Activated CD4-positive, alpha-beta T cell treated with anti-CD3 and anti-CD28 coated beads for 48 hours (primary cell): ENCODE data around the gene ZNF782.
"Not testable (repeated sequence)": the region's sequence is repeated elsewhere in the genome, so short reads cannot be mapped to it uniquely, and the experiment has no call there.

Experiments
- DNase-seq: peaks from one replicate; pipeline ENCODE4 v3.0.0-alpha.2; 2020

The ZNF782 gene

DNA sequence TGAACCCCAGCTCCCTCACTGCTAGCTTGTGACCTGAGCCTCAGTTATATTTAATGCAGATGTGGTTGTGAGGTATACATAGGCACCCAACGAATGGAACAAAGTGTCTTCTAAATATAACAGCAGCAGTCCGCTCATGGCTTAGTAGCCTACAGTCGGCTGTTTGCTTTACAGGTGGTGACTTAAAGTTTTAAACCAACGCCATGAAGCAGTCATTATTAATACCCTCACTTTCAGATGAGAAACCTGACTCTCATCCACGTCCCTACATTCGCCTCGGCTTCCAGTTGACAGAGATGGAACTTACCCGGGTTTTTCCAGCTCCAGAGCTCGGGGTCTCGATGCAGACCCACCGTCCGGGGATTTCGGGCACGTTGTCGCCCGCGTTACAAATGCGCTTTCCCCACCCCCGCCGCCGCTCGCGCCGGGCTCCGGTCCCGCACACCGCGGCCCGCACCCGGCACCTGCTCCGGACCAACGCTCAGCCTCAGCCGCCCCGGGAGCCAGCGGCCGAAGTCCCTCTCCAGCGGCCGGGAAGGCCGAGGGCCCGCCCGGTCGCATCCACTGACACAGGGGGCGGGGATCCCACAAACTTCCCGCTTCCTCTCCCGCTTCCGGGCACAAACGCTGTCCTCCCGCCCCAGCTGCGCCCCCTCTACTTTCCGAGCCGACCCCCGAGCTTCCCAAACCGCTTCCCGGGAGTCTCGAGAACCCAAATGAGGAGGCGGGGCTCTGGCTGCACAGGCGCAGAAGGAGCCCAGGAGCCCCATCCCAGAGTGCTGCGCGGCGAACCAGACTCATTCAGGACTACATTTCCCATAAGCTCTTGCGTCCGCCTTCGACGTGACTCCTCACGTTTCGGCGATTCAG, at the start of gene ZNF782:
Gene ZNF782, minus strand, starts transcription at position 734 of the 870 bp plus-strand sequence. CDS start 2,553 bp downstream, outside the sequence.
- DNase-seq, result peak; percentile 89

GRCh38 chr9:96900010-96900409, 45.7 kb upstream of the ZNF782 start:
- DNase-seq, result not testable (repeated sequence)

DNA sequence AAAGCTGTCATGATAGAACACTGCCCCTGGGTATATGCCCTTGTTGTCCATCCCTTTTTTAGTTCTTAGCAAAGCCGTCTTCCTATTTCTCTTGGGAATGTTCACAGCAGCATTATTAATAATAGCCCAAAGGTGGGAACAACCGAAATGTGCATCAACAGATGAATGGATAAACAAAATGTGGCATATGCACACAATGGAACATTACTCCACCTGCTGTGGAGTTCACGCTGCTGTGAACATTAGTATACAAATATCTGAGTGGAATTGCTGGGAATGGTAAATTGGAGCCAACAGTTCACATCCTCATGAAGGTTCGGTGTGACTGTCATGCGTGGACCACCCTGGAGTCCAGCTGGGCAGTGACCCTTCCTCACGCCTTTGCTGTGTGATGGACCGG, 37.8 kb upstream of the ZNF782 start:
- no peak for DNase-seq

DNA sequence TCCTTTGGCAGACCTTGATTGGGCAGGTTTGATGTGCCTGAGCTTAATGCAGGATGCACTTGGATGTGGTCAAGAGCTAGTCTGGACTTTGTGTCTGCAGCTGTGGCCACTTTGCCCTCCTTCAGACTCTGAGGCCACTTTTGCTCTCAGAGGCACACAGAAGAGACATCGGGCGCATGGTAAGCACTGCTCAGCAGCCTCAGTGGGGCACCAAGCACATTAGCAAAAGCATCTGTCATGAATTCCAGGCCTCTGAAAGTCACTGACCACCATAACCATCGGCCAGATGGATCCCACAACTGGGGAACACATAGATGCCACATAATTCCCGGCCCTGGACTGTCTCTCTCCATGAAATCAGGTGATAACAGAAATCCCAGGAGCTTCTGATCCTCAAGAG, 34.3 kb upstream of the ZNF782 start:
- no peak for DNase-seq

DNA sequence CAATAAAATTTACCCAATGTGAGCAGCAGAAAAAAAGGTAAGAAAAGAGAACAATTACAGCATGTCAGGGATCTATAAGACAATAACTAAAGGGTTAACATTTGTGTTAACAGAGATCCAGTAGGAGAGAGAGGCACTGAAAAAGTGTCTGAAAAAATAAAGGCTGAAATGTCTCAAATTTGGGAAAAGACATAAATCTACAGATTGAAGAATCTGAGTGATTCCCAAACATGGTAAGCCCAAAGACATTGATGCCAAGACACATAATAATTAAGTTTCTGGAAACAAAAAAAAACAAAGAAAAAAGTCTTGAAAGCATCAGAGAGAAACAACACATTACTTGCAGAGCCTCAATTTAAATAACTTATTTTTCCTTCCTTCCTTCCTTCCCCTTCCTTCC, 31.1 kb upstream of the ZNF782 start:
- DNase-seq, result no peak

DNA sequence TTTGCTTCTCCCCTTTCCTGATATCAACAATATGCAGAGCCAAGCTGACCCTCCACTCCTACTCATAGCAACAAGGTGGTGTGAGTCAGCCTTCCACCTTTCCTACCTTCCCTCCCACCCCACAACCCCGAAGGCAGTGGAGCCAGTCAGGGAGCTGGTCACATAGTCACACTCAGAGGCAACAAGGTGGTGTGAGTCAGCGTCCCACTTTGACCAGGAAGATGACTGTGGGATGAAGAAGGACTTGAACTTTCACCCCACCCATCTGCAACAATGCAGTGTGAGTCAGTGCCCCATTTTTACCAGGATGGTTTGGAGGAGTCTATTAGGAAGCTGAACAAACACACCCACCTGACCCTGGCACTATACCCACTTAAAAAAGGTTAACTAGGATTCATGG, 30.1 kb upstream of the ZNF782 start:
- no peak for DNase-seq

- DNase-seq, result no peak
Measured at GRCh38 chr9:96883922-96884321, 29.6 kb upstream of the ZNF782 start.

DNA sequence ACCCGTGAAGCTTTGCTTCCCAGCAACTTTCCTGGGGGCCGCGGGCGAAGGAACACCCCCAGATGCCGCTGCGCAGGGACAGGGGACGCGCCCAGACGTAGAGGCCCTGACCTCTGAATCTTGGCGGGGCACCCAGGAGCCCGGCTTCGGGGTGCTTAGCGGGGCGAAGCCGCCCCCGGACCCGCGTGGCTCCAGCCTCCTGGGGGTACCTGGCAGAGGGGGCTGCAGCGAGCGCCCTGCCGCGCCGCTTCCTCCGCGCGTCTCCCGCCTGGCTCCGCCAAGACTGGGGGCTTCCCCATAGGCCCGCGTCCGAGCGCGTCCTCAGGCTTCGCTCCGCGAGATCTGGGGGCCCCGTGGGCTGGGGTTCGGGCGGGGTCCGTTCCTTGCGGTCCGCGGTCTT, 23.0 kb upstream of the ZNF782 start:
- no peak for DNase-seq

GRCh38 chr9:96875461-96876142, 21.3 kb upstream of the ZNF782 start:
- peak; percentile 67 for DNase-seq

DNA sequence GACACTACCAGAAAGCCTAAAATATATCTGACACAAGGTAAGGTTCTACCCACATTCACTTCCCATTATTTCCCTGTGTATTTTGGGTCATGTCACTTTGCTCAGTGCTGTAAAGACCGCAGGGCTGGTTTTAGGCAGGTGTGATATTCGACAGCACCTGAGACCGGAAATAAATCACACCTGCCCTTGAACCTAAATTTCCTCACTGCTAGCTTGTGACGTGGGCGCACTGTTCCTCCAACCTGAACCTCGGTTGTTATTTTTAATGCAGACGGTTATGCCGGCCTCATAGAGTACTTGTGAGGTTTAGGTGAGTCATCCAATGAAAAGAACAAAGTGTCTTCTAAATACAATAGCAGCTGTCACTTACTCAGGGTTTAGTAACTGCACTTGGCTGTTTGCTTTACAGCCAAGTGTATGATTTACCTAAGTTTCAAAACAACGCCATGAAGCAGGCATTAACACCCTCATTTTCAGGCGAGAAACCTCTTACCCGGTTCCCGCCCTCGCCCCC, 20.7 kb upstream of the ZNF782 start:
- DNase-seq, result peak; percentile 38

DNA sequence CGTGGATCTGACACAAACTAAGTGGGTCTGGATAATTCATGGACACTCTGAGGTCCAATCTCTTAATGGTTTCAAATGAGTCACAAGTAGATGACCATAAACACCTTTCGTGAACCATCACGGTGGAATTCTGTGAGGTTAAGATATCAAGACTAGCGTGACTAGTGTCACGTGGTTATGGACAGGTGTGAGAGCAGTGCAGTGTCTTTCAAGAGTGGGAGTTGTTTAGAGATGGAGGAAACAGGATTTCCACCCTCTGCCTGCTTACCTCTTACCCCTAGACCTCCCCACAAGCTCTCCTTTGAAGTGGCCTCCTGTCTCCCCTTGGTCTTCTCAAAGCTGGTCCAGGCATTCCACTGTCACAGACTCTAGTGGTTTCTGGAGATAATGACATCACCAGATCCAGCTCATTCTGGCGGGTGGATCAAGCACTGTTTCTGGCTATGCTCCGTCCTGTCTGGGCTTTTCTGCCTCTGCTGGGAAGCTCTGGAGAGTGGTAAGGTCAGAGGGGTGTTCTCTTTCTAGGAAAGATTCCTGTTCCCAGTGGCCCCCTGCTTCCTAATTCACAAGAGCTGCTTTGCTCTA, 20.0 kb upstream of the ZNF782 start:
- DNase-seq, result no peak

- no peak for DNase-seq
Measured at GRCh38 chr9:96871176-96871575, 16.9 kb upstream of the ZNF782 start.

DNA sequence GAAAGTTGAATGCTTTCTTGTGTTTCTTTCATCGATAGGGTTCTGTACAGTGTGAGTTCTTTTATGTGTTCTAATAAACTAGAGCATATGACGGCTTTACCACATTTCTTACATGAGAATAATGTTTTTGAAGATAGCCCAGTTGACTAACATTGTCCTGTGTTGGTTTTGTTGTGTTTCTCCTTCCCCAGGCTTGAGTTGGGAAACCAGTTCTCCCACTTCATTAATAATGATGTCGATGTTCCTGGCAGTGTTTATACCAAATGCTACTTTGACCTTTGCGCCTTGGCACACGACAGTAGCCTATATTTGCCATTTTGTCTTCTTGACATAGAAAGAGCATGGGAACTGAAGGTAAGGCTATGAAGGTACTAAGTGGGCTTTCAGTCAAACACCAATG, 14.4 kb upstream of the ZNF782 start:
- DNase-seq, result no peak

- no peak for DNase-seq
Measured at GRCh38 chr9:96867079-96867804, 12.9 kb upstream of the ZNF782 start.

GRCh38 chr9:96865240-96865639, 10.9 kb upstream of the ZNF782 start:
- not testable (repeated sequence) for DNase-seq

DNA sequence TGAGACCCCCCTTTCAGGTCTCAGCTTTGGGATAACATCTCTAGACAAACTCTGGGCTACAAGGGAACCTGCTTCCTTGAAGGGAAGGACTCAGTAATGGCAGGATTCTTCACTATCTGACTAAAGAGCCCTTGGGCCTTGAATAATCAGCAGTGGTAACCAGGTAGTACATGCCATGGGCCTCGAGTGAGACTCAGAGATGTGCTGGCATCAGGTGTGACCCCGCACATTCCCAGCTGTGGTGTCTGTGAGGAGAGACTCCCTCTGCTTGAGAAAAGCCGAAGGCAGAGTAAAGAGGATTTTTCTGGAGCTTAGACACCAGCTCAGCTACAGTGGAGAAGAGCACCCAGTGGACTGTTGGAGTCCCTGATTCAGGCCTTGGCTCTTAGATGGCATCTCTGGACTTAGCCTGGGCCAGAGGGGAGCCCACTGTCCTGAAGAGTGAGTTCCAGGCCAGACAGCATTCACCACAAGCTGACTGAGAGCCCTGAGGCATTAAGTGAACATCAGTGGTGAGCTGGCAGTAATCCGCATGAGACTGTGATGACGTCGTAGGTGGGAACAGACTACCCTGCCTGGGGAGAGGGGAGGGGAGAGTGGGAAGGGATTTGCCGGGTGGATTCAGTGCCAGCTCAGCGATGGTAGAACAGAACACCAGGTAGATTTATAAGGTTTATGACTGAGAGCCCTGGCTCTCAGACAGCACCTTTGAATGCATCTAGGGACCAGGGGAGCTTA, 5.3 kb upstream of the ZNF782 start:
- DNase-seq, result no peak

- no peak for DNase-seq
Measured at GRCh38 chr9:96858670-96859069, 4.4 kb upstream of the ZNF782 start.

- DNase-seq, result no peak
Measured at GRCh38 chr9:96858018-96858573, 3.8 kb upstream of the ZNF782 start.

DNA sequence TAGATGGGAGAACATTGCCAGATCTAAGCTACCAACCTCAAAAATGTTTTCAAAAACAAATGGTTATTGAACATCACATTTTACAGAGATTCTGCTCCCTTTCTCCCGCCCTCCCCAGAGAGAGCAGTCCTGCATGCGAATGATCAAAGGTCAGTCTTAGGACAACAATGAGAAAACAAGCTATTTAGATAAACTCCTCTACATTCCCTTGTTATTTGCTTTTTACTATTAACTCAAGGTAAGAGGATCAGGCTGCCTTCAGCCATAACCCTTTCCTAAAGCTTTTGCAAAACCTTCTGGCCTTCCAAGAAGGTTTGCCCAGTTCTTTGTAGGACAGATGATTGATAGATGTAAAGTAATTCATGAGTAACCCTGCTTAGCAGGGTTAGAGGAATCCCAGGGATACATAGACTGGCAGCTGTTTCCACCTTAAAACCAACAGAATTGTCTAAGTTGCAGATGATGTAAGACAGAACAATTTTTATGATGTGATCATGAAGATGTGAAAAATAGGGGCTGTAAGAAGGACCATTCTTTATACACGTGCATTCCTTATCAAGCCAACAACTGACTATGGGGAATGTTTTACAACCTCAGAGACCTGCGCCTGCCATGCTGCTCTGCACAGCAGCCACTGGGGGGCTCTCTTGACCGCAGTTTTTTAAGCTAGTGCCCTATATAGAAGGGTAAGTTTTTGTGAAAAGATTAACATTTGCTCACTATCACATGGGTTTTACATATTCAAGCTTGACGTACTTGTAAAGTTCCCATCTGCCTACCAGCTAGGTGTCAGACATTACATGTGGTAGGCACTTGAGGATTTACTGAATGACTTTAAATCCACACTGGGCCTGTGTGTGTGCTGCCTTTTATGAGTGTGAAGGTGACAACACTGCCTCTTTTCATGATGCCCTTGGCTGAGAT, 2.3 kb upstream of the ZNF782 start:
- DNase-seq, result peak; percentile 78

GRCh38 chr9:96854651-96855273, 448 bp upstream of the ZNF782 start:
- DNase-seq, result no peak
